ENCODE data around the gene POSTN.
"Not testable (repeated sequence)": the region's sequence is repeated elsewhere in the genome, so short reads cannot be mapped to it uniquely, and the experiment has no call there.

The POSTN gene

GRCh38 chr13:37596805-37597204 is 1.8 kb downstream of the POSTN start:
- no peak for DNase-seq

- DNase-seq, result no peak
Observed at GRCh38 chr13:37595162-37595561, 3.4 kb downstream of the POSTN start.

GRCh38 chr13:37594550-37594949 is 4.0 kb downstream of the POSTN start:
- no peak for DNase-seq

GRCh38 chr13:37589381-37589780 is 9.2 kb downstream of the POSTN start:
- DNase-seq, result not testable (repeated sequence)

GRCh38 chr13:37587236-37587635 is 11.3 kb downstream of the POSTN start:
- no peak for DNase-seq

- DNase-seq, result no peak
Observed at GRCh38 chr13:37586164-37586563, 12.4 kb downstream of the POSTN start.

- no peak for DNase-seq
Observed at GRCh38 chr13:37585541-37585940, 13.0 kb downstream of the POSTN start.

GRCh38 chr13:37576601-37577000 is 22.0 kb downstream of the POSTN start:
- DNase-seq, result no peak

- DNase-seq, result no peak
Observed at GRCh38 chr13:37565425-37565824, 33.1 kb downstream of the POSTN start.

GRCh38 chr13:37561031-37561430 is 37.5 kb downstream of the POSTN start:
- no peak for DNase-seq

GRCh38 chr13:37560526-37560925 is 38.0 kb downstream of the POSTN start:
- DNase-seq, result no peak

- not testable (repeated sequence) for DNase-seq
Observed at GRCh38 chr13:37558766-37559165, 39.8 kb downstream of the POSTN start.

GRCh38 chr13:37546087-37546486 is 52.5 kb downstream of the POSTN start:
- DNase-seq, result no peak

- no peak for DNase-seq
Observed at GRCh38 chr13:37544995-37545394, 53.6 kb downstream of the POSTN start.

GRCh38 chr13:37539976-37540605 is 58.5 kb downstream of the POSTN start:
- no peak for DNase-seq

GRCh38 chr13:37539170-37539569 is 59.4 kb downstream of the POSTN start:
- no peak for DNase-seq

GRCh38 chr13:37535501-37535900 is 63.1 kb downstream of the POSTN start:
- DNase-seq, result no peak

- DNase-seq, result no peak
Observed at GRCh38 chr13:37534676-37535075, 63.9 kb downstream of the POSTN start.

GRCh38 chr13:37534181-37534580 is 64.4 kb downstream of the POSTN start:
- no peak for DNase-seq

GRCh38 chr13:37531049-37531448 is 67.5 kb downstream of the POSTN start:
- no peak for DNase-seq

- no peak for DNase-seq
Observed at GRCh38 chr13:37529751-37530385, 68.7 kb downstream of the POSTN start.

- DNase-seq, result no peak
Observed at GRCh38 chr13:37526710-37527473, 71.7 kb downstream of the POSTN start.

- DNase-seq, result no peak
Observed at GRCh38 chr13:37515226-37515625, 83.3 kb downstream of the POSTN start.

Measured in GOT3 (cell line).